Amygdala (tissue), 56 donors: ENCODE measurements around the gene VPS13C.

Experiments used
- DNase-seq, 56 donors: peaks; one replicate each; lab custom pipeline; 2025; lab: John Stamatoyannopoulos, UW

The VPS13C gene

DNA sequence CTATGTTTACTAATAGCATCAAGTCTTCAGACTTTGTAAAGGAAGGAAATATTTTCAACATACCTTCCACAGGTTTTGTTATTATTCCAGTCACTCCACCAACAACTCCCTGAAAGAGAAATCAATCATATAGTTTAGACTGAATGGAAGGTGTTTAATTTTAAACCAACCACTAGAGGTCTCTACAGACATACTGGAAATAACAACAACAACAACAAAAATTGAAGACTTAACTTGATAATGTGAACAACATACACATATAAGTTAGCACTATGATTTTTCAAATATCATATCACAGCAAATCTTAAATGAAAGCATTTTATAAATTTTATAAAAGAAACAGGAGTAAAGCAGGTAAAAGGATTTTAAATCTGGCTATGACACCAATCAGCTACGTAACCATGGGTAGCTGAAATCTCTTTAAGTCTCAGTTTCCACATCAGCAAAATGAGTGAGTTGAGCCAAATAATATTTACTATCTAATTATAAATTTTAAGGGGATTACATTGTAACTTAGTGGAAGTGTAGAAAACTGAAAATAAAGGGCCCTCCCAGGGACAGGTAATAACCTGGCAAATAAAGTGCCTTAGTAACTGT, 188.2 kb downstream of the VPS13C start:
- no peak for DNase-seq

GRCh38 chr15:61869656-61870055, 190.6 kb downstream of the VPS13C start:
- no peak for DNase-seq

GRCh38 chr15:61861962-61862361, 198.3 kb downstream of the VPS13C start:
- no peak for DNase-seq

- DNase-seq = no peak
Measured at GRCh38 chr15:61857169-61857829, 202.9 kb downstream of the VPS13C start.

DNA sequence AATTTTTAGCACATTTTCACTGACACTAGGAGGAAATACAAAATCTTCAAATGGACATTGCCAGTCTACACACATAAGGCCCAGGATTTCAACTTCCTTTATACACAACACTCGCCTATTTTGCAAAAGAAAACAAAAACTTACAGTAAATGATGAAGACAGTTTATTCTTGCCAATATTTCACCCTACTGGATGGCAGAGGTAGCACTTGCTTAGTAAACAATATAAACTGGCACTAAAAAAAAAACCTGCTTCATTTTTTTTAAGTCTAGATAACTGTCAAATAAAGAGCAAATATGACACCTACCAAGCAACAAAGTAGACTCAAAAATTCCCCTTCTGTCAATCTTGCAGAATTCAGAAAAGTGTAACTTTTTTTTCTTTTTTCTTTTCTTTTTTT, 204.0 kb downstream of the VPS13C start:
- no peak for DNase-seq

DNA sequence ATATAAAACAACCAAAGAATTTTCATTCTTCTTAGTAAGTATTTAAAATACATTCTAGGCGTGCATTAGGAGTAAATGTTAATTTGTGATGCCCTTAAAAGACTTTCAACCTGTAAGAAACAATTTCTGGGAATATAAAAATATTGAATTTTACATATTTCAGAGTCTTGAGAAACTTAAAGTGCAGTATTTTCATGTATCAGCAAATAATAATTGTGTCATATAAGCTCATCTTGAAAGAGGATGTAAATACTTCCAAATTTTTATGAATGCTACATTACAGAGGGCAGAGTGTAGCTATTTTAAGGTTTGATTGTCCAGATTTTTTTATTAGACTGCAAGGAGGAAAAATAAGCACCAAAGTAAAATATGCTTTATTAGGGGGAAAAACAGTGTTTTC, 207.1 kb downstream of the VPS13C start:
- DNase-seq = no peak

- DNase-seq = no peak
Measured at GRCh38 chr15:61851955-61852354, 208.3 kb downstream of the VPS13C start.

GRCh38 chr15:61849447-61849846, 210.8 kb downstream of the VPS13C start:
- no peak for DNase-seq

- DNase-seq = no peak
Measured at GRCh38 chr15:61841466-61841865, 218.8 kb downstream of the VPS13C start.

- no peak for DNase-seq
Measured at GRCh38 chr15:61840090-61840489, 220.2 kb downstream of the VPS13C start.

GRCh38 chr15:61839546-61839945, 220.7 kb downstream of the VPS13C start:
- DNase-seq = no peak

DNA sequence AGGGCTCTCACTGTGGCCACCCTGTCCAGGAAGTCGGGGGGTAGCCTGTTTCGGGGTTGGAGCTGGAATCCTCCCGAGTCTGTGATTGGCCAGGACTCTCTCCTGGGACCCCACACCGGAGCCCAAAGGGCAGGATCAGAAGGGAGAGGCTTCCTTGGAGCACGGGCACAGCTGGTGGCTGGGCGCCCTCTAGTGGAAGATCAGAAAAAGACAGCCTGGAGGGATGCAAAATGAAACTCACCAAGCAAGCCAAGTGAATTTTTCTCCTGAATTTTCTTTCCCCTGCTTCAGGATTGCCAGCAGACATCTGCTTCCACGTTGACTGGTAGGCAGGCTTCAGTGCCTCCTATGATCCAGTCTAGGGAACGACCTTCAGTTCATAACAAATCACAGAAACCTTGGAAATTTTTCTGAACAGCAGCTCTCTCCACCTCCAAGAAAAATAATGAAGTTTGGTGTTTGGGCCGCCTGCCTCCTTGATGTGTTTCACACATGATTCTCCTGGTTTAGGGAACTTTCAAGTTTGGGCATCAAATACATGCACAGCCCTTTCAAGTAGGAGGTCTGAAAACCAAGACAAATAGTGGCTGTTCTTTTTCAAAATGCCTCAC, 224.6 kb downstream of the VPS13C start:
- peak in 49 of 56 donors; percentile 6 to 77 (median 39) for DNase-seq

DNA sequence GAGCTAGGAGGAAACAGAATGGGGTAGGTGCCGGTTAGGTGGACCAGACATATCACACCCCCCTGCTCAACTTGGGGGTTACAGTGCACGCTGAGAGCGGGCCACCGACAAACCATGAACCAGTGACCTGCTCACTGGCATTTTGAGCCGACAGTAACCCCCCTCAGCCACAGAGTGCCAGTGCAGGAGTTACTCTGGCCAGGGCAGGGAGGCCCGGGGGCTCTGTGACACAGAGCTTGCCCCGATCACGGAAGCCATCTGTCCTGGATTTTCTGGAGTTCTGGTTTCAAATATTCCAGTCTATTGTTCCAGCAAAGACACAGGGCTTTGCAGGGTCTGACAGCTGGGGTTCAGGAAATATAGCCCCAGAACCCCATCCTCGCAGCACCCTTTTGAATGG, 225.2 kb downstream of the VPS13C start:
- DNase-seq = no peak

- peak in 50 of 56 donors; percentile 13 to 90 (median 57) for DNase-seq
Measured at GRCh38 chr15:61834076-61834697, 226.1 kb downstream of the VPS13C start.

DNA sequence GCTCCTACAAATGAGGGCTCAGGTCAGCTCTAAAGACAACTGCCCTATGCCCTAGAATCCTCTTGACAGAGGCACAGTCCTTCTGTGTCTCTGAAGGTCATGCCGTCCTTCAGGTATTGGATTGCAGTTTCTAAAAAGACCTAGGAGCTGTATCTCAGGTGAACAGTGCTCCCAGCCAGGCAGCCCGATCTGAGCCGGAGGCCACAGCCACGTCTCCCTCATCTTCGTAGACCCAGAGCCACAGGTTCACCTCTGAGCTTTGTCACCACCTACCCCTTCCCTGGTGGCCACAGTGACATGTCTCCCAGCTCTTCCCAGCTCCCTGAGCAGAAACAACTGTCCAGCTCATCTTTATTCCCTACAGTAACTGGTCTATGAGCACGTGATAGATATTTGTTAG, 228.0 kb downstream of the VPS13C start:
- no peak for DNase-seq

DNA sequence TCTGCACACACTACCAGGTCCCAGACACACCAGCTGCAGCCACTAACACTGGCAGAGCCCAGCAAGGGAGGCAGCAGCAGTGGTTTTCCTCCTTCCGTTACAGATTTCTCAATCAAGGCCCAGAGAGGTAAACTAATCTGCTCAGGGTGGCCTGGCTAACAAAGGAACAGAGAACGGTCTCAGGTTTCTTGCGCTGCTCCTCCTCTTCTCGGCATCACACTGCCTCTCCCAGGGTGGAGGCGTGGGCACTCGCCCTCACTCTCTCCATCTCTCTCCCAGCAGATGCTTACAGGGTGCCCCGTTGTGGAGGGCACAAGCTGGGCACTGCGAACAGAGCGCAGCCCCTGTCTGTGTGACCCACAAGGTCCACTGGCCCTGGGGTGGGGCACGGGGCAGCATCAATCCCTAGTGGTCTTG, 228.7 kb downstream of the VPS13C start:
- no peak for DNase-seq

DNA sequence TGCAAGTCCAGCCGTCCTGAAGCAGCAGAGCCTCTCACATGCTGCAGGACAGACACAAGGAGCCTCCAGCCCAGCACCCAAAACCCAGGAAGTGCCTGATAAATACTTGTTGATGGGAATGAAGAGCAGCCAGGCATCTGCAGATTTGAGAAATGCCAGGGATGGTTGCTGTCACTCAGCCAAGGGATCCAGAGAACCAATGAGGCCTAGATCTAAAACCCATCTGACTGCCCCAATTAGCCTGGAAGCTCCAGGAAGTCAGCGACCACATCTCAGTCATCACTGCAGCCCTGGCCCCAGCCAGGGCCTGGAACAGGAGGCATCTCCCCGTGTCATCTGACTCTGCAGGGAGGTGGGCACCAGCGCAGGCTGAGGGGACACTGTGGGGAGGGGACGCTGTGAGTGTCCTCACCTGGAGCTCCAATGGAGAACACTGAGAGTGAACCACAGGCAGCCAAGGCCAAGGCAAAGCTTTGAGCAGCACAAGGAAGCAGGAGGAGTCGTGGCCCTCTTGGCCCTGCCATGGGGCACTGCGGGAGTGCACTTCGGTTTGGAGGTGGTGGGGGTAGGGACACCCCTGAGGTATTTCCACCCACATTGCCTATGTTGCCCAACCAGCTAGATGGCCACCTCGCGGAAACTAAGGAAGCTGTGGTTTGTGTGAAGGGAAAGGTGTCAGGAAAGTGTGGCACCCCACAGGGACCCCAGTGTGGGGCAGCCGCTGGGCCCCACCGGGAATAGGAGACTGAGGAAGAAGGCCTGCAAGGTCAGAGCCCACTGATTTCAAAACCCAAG, 229.5 kb downstream of the VPS13C start:
- no peak for DNase-seq

GRCh38 chr15:61829514-61829889, 230.7 kb downstream of the VPS13C start:
- peak in 1 of 56 donors; percentile 14 for DNase-seq

GRCh38 chr15:61828860-61829513, 231.3 kb downstream of the VPS13C start:
- no peak for DNase-seq

GRCh38 chr15:61828008-61828407, 232.2 kb downstream of the VPS13C start:
- no peak for DNase-seq
